ENCODE measurements around the gene MSRB1.
A peak's percentile ranks its signal among the peaks of the same experiment; 100 is the strongest.

Gene MSRB1

DNA sequence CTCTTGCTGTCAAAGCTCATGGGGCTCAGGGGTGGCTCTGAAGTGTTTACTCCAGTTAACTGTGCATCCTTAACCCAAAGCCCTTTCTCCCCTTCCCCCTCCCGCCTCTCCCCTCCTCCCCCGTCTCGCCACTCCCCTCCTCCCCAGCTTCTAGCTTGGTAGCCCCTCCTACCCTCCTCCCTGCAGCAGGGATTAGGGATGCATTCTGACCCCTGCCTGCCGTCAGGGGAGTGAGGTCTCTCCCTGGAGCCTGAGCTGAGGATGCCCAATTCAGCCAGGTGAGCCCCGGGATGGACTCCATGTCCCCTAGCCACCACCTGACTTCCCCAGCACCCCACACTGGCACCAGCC is 26.4 kb downstream of the MSRB1 start:
- Mint-ChIP-seq H3K4me3 (no peak overlapping the region), H3K27ac (no peak overlapping the region), H3K9me3 (no peaks in the 10 kb centered on the region), H3K36me3 (no peaks in the 10 kb centered on the region), H3K4me1 (no peaks in the 10 kb centered on the region), H3K27me3 (peaks cover 85% of the 10 kb centered on the region)
- CTCF ChIA-PET = interaction anchor here (1.2 kb wide), 1 partner anchor 53 kb away, joined by 3 read pairs; no protein-coding TSS in a partner anchor
- no peak for DNase-seq

- CTCF ChIA-PET = interaction anchor here (1.2 kb wide), 1 partner anchor 52 kb away, joined by 3 read pairs; no protein-coding TSS in a partner anchor
- no peak overlapping the region for H3K27ac Mint-ChIP-seq
- no peak overlapping the region for H3K4me3 Mint-ChIP-seq
- no peaks in the 10 kb centered on the region for H3K9me3 Mint-ChIP-seq
- H3K4me1 Mint-ChIP-seq = no peaks in the 10 kb centered on the region
- no peaks in the 10 kb centered on the region for H3K36me3 Mint-ChIP-seq
- H3K27me3 Mint-ChIP-seq = peaks cover 78% of the 10 kb centered on the region
- no peak for DNase-seq
These were observed 27.0 kb downstream of the MSRB1 start for GRCh38 chr16:1915732-1916639.

- Mint-ChIP-seq H3K27me3 (peaks cover 70% of the 10 kb centered on the region), H3K4me3 (no peak overlapping the region), H3K27ac (no peak overlapping the region), H3K36me3 (no peaks in the 10 kb centered on the region), H3K4me1 (no peaks in the 10 kb centered on the region), H3K9me3 (no peaks in the 10 kb centered on the region)
- no peak for DNase-seq
- CTCF ChIA-PET = no interaction called here
These were observed 28.0 kb downstream of the MSRB1 start for GRCh38 chr16:1914988-1915387.

DNA sequence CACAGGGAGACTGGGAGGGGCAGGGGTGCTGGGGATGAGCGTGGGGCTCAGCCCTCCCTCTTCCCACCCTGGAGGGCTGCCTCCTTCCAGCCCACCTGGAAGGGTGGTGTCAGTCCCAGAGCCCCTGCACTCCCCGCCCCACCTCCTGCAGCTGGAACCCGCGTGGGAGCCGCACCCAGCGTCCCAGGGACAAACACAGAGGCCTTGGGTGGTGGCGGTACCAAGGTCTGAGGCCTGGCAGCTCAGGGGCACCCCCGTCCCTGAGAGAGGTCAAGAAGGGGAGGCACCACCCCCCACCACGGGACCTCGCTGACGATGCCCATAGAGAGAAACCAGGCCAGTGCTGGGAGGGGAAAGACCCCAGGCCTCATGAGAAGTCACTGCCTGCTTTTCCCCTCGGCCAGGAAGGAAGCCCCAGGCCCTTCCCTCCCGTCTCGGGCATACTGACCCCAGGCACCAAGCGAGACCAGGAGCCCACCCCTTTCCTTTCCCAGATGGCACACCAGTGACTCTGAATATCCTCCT is 28.9 kb downstream of the MSRB1 start:
- Mint-ChIP-seq H3K27ac (peak overlapping the region; percentile 55), H3K9me3 (no peaks in the 10 kb centered on the region), H3K36me3 (no peaks in the 10 kb centered on the region), H3K27me3 (peaks cover 69% of the 10 kb centered on the region), H3K4me3 (no peak overlapping the region), H3K4me1 (no peaks in the 10 kb centered on the region)
- no peak for DNase-seq
- CTCF ChIA-PET = no interaction called here

GRCh38 chr16:1913327-1914083 is 29.5 kb downstream of the MSRB1 start:
- no peak overlapping the region for H3K27ac Mint-ChIP-seq
- peaks cover 69% of the 10 kb centered on the region for H3K27me3 Mint-ChIP-seq
- H3K4me3 Mint-ChIP-seq = no peak overlapping the region
- CTCF ChIA-PET = no interaction called here
- H3K9me3 Mint-ChIP-seq = no peaks in the 10 kb centered on the region
- DNase-seq = no peak
- no peaks in the 10 kb centered on the region for H3K36me3 Mint-ChIP-seq
- H3K4me1 Mint-ChIP-seq = no peaks in the 10 kb centered on the region

- Mint-ChIP-seq H3K27me3 (peaks cover 69% of the 10 kb centered on the region), H3K4me3 (no peak overlapping the region), H3K27ac (no peak overlapping the region), H3K9me3 (no peaks in the 10 kb centered on the region), H3K36me3 (no peaks in the 10 kb centered on the region), H3K4me1 (no peaks in the 10 kb centered on the region)
- CTCF ChIA-PET = no interaction called here
- DNase-seq = no peak
These were observed 30.8 kb downstream of the MSRB1 start for GRCh38 chr16:1912215-1912543.

DNA sequence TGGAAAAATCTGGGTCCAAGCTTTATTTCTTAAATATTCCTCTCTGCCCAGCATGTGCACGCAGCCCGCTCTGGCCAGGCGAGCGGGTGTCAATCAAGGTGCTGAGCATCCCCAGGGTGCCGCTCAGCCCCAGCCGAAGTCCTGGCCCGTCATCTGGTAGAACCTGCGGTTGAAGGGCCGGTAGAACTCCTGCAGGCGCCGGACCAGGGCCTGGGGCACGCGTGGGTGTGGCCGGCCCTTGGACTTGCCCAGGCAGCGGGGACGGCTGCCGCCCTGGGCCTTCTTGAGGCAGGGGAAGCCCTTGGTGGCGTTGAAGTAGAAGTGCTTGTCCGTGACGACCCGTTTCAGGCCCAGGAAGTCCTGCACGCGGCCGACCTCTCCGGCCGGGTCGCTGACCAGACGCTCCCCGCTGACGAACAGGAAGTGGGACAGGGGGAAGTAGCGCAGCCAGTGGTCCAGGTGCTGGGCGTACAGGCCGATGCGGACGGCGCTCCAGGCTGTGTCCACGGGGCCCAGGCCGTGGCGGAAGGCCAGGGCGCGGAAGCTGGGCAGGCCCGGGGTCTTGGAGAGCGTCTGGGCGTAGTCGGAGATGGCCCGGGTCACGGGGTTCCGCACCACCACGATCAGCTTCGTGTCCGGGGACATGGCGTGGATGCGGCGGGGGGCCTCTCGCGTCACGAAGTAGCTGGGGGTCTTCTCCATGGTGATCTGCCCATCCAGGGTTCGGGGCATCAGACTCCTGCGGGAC is 31.4 kb downstream of the MSRB1 start:
- no peak for DNase-seq
- no peaks in the 10 kb centered on the region for H3K4me1 Mint-ChIP-seq
- H3K4me3 Mint-ChIP-seq = no peak overlapping the region
- CTCF ChIA-PET = no interaction called here
- H3K27ac Mint-ChIP-seq = no peak overlapping the region
- H3K27me3 Mint-ChIP-seq = peaks cover 69% of the 10 kb centered on the region
- H3K9me3 Mint-ChIP-seq = no peaks in the 10 kb centered on the region
- H3K36me3 Mint-ChIP-seq = no peaks in the 10 kb centered on the region

- no peak for DNase-seq
- no peak overlapping the region for H3K27ac Mint-ChIP-seq
- H3K4me1 Mint-ChIP-seq = no peaks in the 10 kb centered on the region
- no peaks in the 10 kb centered on the region for H3K9me3 Mint-ChIP-seq
- H3K27me3 Mint-ChIP-seq = peaks cover 64% of the 10 kb centered on the region
- no peak overlapping the region for H3K4me3 Mint-ChIP-seq
- H3K36me3 Mint-ChIP-seq = no peaks in the 10 kb centered on the region
- CTCF ChIA-PET = interaction anchor here (1.6 kb wide), 1 partner anchor 14 kb away, joined by 6 read pairs; no protein-coding TSS in a partner anchor
These were observed 33.3 kb downstream of the MSRB1 start for GRCh38 chr16:1909561-1910231.

DNA sequence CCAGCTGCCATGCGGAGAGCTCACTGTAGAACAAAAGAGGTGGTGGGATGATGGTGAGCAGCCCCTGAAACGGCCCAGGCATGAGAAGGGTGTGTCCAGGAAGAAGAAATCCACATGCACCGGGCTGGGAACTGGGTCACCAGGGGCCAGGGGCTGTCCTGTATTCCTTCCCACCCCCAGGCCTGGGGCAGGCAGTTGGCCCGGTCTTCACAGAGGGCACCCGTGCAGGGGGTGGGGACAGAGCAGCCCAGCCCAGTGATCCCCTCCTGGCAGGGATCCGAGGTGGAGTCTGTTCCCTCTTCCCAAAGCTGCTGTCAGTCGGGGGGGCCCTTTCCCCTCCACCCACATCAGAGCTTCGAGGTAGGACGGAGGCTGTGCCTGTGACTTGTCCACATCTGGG is 34.0 kb downstream of the MSRB1 start:
- no peaks in the 10 kb centered on the region for H3K4me1 Mint-ChIP-seq
- no peak overlapping the region for H3K27ac Mint-ChIP-seq
- H3K36me3 Mint-ChIP-seq = no peaks in the 10 kb centered on the region
- CTCF ChIA-PET = interaction anchor here (0.6 to 1.6 kb wide), 2 partner anchors 14 to 528 kb away, joined by 4 to 6 read pairs; no protein-coding TSS in a partner anchor
- H3K4me3 Mint-ChIP-seq = no peak overlapping the region
- H3K27me3 Mint-ChIP-seq = peaks cover 64% of the 10 kb centered on the region
- H3K9me3 Mint-ChIP-seq = no peaks in the 10 kb centered on the region
- no peak for DNase-seq

- no peaks in the 10 kb centered on the region for H3K36me3 Mint-ChIP-seq
- peaks cover 57% of the 10 kb centered on the region for H3K27me3 Mint-ChIP-seq
- H3K27ac Mint-ChIP-seq = no peak overlapping the region
- no peak overlapping the region for H3K4me3 Mint-ChIP-seq
- CTCF ChIA-PET = interaction anchor here (0.6 to 1.6 kb wide), 2 partner anchors 15 to 527 kb away, joined by 4 to 6 read pairs; no protein-coding TSS in a partner anchor
- no peaks in the 10 kb centered on the region for H3K9me3 Mint-ChIP-seq
- no peaks in the 10 kb centered on the region for H3K4me1 Mint-ChIP-seq
- no peak for DNase-seq
These were observed 34.8 kb downstream of the MSRB1 start for GRCh38 chr16:1908184-1908583.

DNA sequence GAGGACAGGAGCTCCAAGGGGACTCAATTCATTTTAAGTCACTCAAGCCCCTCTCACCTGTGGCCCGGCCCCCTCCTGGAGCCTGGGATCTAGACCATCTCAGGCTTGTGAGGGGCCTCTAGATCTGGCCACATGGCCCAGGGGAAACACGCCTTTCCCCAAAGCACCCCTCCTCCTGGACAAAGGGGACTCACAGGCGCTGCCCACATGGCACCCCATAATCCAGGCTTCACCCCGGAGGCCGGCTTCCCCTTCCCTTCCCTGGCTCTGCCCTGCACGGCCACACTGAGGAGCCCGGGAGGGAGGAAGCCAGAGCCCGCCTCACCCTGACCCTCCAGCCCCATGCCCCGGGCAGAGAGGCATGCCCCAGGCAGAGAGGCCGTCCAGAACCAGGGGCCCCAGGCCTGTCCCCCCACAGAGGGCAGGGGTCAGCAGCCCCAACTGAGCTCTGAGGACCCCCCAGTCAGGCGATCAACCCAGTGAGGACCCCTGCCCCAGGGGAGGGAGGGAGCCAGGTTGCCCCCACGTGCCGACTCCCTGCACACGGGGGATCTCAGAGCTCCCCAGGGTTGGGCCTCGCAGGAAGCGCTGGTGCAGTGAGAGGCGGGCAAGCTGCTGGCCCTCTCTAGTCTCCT is 35.7 kb downstream of the MSRB1 start:
- peaks cover 58% of the 10 kb centered on the region for H3K27me3 Mint-ChIP-seq
- no peaks in the 10 kb centered on the region for H3K9me3 Mint-ChIP-seq
- H3K27ac Mint-ChIP-seq = no peak overlapping the region
- CTCF ChIA-PET = no interaction called here
- DNase-seq = no peak
- no peaks in the 10 kb centered on the region for H3K4me1 Mint-ChIP-seq
- H3K36me3 Mint-ChIP-seq = no peaks in the 10 kb centered on the region
- no peak overlapping the region for H3K4me3 Mint-ChIP-seq

DNA sequence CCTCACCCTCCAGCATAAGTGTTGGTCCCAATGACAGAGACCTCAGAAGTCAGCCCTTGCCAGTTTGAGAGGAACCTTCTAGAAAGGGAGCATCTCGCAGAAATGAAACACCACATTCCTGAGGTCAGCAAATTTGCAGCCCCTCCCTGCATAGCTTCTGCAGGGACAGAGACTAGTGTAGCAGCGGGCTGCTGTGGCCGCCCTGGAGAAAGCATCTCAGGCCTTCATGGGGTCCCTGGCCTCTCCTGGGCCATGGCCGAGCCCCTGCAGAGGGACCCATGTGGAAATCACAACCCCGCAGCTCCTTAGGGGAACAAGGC is 36.2 kb downstream of the MSRB1 start:
- Mint-ChIP-seq H3K36me3 (no peaks in the 10 kb centered on the region), H3K27me3 (peaks cover 58% of the 10 kb centered on the region), H3K4me3 (no peak overlapping the region), H3K4me1 (no peaks in the 10 kb centered on the region), H3K27ac (no peak overlapping the region), H3K9me3 (no peaks in the 10 kb centered on the region)
- no peak for DNase-seq
- CTCF ChIA-PET = no interaction called here

DNA sequence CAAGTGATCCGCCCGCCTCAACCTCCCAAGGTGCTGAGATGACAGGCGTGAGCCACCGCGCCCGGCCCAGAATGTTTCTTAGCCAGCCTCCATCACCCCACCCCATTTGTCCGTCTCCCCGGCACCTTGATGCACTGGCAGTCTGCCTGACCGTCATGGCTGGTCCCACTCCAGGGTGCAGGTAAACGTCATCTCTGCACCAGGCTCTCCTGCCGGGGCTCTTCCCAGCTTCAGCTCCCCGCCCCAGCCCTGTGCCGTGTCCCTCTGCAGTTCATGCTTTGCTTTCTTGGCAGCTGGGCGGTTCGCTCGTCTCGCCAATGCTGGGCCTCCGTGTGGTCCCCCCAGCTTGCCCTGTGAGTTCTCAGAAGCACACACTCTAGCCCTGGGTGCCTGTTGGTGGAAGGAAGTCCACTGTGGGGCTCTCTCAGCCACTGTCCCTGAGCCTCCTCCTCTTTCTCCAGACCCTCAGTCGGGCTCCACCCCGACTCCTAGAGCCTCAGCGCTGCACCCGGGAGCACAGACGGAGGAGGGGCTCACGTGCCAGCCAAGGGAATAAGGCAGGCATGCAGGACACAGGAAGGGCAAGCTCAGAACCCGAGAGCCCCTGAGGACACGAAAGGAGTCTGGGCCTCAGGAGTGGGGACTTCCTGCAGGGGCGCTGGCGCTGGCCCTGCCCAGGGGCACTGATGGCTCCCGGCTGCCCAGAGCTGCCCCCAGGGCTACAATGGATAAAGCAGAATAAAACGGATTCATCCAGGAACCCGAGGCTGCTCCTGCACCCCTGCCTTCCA is 36.7 kb downstream of the MSRB1 start:
- no peaks in the 10 kb centered on the region for H3K9me3 Mint-ChIP-seq
- CTCF ChIA-PET = no interaction called here

More for the DNA sequence above, 36.7 kb downstream of the MSRB1 start:
- Mint-ChIP-seq H3K27me3 (peaks cover 58% of the 10 kb centered on the region), H3K27ac (no peak overlapping the region), H3K36me3 (no peaks in the 10 kb centered on the region), H3K4me3 (no peak overlapping the region), H3K4me1 (no peaks in the 10 kb centered on the region)
- DNase-seq = no peak
